CD14-positive monocyte (primary cell): Measurements from ENCODE around the gene ATOH8. TPM values are rescaled to one million over a fixed set of nuclear protein-coding genes. Genes with fewer than 3 reads are reported as not detected.

Source experiments
- DNase-seq, 3 donors: peaks; one replicate each; pipeline ENCODE4 v3.0.0-alpha.2; 2011 to 2022
- H2AFZ ChIP-seq: 2 replicates; pipeline ENCODE4 v1.6.0; 2012; ENCODE audit warnings: mild to moderate bottlenecking, low read depth, low read length, inconsistent platforms; ENCODE audit not compliant: insufficient read depth, poor library complexity, severe bottlenecking
- H3K27ac ChIP-seq, 2 donors: 1 replicate in 1 of 2; 2 replicates in 1 of 2; pipeline ENCODE4 v1.5.1; 2012 to 2013; ENCODE audit warnings: low read length in 2 of 2, control low read depth in 1 of 2, inconsistent platforms in 1 of 2, low read depth in 1 of 2, mild to moderate bottlenecking in 1 of 2
- H3K27me3 ChIP-seq, 2 donors: one replicate each; pipeline versions ENCODE4 v1.6.0 to v1.6.1; 2011 to 2013; ENCODE audit warnings: low read length in 2 of 2; ENCODE audit not compliant: control insufficient read depth in 2 of 2, insufficient read depth in 2 of 2
- H3K36me3 ChIP-seq, 2 donors: replicated peaks in 1 of 2; 1 replicate in 1 of 2; 2 replicates in 1 of 2; pipeline versions ENCODE4 v1.5.1 to v1.6.1; 2012 to 2013; ENCODE audit warnings: low read length in 2 of 2, control low read depth in 1 of 2, inconsistent platforms in 1 of 2, mild to moderate bottlenecking in 1 of 2; ENCODE audit not compliant: insufficient read depth in 2 of 2, control insufficient read depth in 1 of 2
- H3K4me1 ChIP-seq, 2 donors: 1 replicate in 1 of 2; 2 replicates in 1 of 2; pipeline versions ENCODE4 v1.5.1 to v1.6.1; 2012 to 2013; ENCODE audit warnings: low read length in 2 of 2, control low read depth in 1 of 2, inconsistent platforms in 1 of 2, mild to moderate bottlenecking in 1 of 2, moderate library complexity in 1 of 2; ENCODE audit not compliant: insufficient read depth in 2 of 2, control insufficient read depth in 1 of 2
- H3K4me2 ChIP-seq: replicated peaks from 2 replicates; pipeline ENCODE3; 2012; ENCODE audit warnings: low read length, moderate library complexity, mild to moderate bottlenecking; ENCODE audit not compliant: poor library complexity, severe bottlenecking; ENCODE audit errors: extremely low read depth
- H3K4me3 ChIP-seq, 3 experiments: fragments of 200-600 bp in 1 of 3; sonication (generic) in 1 of 3; replicated peaks in 1 of 3; 1 replicate in 2 of 3; 2 replicates in 1 of 3; pipeline ENCODE4 v1.5.1; 2011 to 2013; ENCODE audit warnings: low read length in 3 of 3, mild to moderate bottlenecking in 3 of 3, control low read depth in 2 of 3, low read depth in 2 of 3, inconsistent platforms in 1 of 3, moderate library complexity in 1 of 3
- H3K79me2 ChIP-seq: 2 replicates; pipeline ENCODE4 v1.6.0; 2012; ENCODE audit warnings: mild to moderate bottlenecking, control low read depth, inconsistent platforms, low read length, moderate library complexity; ENCODE audit not compliant: insufficient read depth
- H3K9ac ChIP-seq: 2 replicates; pipeline ENCODE4 v1.6.0; 2017; ENCODE audit warnings: low read length, mild to moderate bottlenecking; ENCODE audit not compliant: insufficient read depth, poor library complexity, severe bottlenecking
- H3K9me3 ChIP-seq, 2 donors: replicated peaks in 1 of 2; 1 replicate in 1 of 2; 2 replicates in 1 of 2; pipeline versions ENCODE4 v1.5.1 to v1.6.1; 2012 to 2013; ENCODE audit warnings: low read length in 2 of 2, control low read depth in 1 of 2; ENCODE audit not compliant: control insufficient read depth in 1 of 2, insufficient read depth in 1 of 2
- H4K20me1 ChIP-seq: 2 replicates; pipeline ENCODE4 v1.6.0; 2012; ENCODE audit warnings: mild to moderate bottlenecking, low read length, control low read depth, moderate library complexity; ENCODE audit not compliant: insufficient read depth
- H3K27ac Mint-ChIP-seq, 7 donors: one replicate each; pipeline ENCODE4 v1.8.0; 2020; ENCODE audit warnings: mild to moderate bottlenecking in 7 of 7, mixed read lengths in 7 of 7, moderate library complexity in 6 of 7, inconsistent platforms in 2 of 7
- H3K27me3 Mint-ChIP-seq, 3 donors: one replicate each; pipeline ENCODE4 v1.8.0; 2021 to 2022; ENCODE audit warnings: low read depth in 3 of 3, mild to moderate bottlenecking in 3 of 3, mixed read lengths in 3 of 3, moderate library complexity in 3 of 3, inconsistent platforms in 1 of 3
- H3K36me3 Mint-ChIP-seq, 2 donors: one replicate each; pipeline ENCODE4 v1.8.0; 2020; ENCODE audit warnings: mixed read lengths in 2 of 2, inconsistent platforms in 1 of 2, mild to moderate bottlenecking in 1 of 2
- H3K4me1 Mint-ChIP-seq: one replicate; pipeline ENCODE4 v1.8.0; 2020; ENCODE audit warnings: mild to moderate bottlenecking, mixed read lengths
- H3K4me3 Mint-ChIP-seq, 2 donors: one replicate each; pipeline ENCODE4 v1.8.0; 2020; ENCODE audit warnings: mild to moderate bottlenecking in 2 of 2, mixed read lengths in 2 of 2, moderate library complexity in 1 of 2
- H3K9me3 Mint-ChIP-seq, 7 donors: one replicate each; pipeline ENCODE4 v1.8.0; 2020 to 2022; ENCODE audit warnings: mixed read lengths in 7 of 7, mild to moderate bottlenecking in 6 of 7, moderate library complexity in 6 of 7, inconsistent platforms in 2 of 7
- WGBS: methylation state at CpG from one replicate; pipeline ENCODE4 v1.1.5; 2013; ENCODE audit warnings: missing lambda C conversion rate; ENCODE audit not compliant: insufficient coverage; 5-methylcytosine and 5-hydroxymethylcytosine counted together
- intact Hi-C, 2 donors: fragments of 100-400 bp; cut with micrococcal nuclease; formaldehyde crosslinking; loops; one replicate each; pipeline versions ENCODE4 v1.15.0 to v1.15.1; 2023
- polyA plus RNA-seq, 3 donors: library from polyadenylated mRNA; depleted of rRNA in 1 of 3; unstranded in 2 of 3; stranded (reverse) in 1 of 3; fragments of 300-500 nt in 2 of 3; fragments of >200 nt in 1 of 3; fragmentation: Illumina TruSeq in 2 of 3; gene quantifications; 1 replicate in 2 of 3; 2 replicates in 1 of 3; pipeline ENCODE4 v1.2.3, GENCODE V29; 2012 to 2021
- TF ChIP-seq, protein P1 (sequence below): fragments of 200-600 bp; IDR thresholded peaks from one replicate; pipeline ENCODE4 v1.8.0; 2022; ENCODE audit warnings: antibody characterized with exemption, mild to moderate bottlenecking

The ATOH8 gene
- polyA plus RNA-seq, 3 donors: 2.0 to 3.9 (median 2.1) TPM

DNA sequence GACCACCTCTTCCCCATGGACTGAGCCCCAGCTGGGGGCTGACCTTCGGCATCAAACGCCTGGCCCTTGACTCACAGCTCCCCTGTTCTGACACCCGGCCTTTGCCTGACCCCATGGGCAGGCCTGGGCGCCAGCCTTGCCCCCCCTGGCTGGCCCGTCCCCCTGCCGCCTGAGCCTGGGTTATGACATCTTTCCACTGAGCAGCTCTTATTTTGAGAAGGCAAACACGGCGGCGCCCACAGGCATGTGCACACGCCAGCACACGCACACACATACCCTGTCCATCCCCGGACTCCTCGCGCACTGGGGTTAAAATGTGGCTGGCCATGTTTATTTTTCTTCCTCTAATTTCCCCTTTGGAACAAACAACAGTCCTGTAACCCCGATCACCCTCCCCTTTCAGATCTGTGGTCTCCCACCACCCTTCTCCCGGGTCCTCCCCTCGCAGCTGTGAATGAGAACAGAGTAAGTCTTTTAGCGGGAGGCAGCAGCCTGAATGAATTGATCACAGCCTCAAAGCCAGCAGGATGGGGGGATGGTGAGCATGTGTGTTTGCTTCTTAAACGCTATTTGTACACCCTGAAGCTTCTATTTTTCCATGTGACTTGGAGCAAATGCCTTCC is 11.8 kb upstream of the ATOH8 start:
- Histone ChIP-seq H3K4me3 (no peak overlapping the region), H3K27ac (no peak overlapping the region), H3K4me2 (no peak overlapping the region), H3K9ac (no peak overlapping the region), H3K4me1 (peaks cover 12 to 13% of the 10 kb centered on the region in 2 donors), H3K27me3 (peaks cover 0 to 14% of the 10 kb centered on the region in 2 donors), H3K9me3 (no peaks in the 10 kb centered on the region), H3K36me3 (no peaks in the 10 kb centered on the region), H4K20me1 (no peaks in the 10 kb centered on the region), H3K79me2 (no peaks in the 10 kb centered on the region), H2AFZ (no peak overlapping the region)
- TF ChIP-seq, protein P1, sequence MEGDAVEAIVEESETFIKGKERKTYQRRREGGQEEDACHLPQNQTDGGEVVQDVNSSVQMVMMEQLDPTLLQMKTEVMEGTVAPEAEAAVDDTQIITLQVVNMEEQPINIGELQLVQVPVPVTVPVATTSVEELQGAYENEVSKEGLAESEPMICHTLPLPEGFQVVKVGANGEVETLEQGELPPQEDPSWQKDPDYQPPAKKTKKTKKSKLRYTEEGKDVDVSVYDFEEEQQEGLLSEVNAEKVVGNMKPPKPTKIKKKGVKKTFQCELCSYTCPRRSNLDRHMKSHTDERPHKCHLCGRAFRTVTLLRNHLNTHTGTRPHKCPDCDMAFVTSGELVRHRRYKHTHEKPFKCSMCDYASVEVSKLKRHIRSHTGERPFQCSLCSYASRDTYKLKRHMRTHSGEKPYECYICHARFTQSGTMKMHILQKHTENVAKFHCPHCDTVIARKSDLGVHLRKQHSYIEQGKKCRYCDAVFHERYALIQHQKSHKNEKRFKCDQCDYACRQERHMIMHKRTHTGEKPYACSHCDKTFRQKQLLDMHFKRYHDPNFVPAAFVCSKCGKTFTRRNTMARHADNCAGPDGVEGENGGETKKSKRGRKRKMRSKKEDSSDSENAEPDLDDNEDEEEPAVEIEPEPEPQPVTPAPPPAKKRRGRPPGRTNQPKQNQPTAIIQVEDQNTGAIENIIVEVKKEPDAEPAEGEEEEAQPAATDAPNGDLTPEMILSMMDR: no peak
- intact Hi-C loops: no loop called here
- no peaks in the 10 kb centered on the region for H3K36me3 Mint-ChIP-seq
- H3K4me3 Mint-ChIP-seq: peak overlapping the region in 1 of 2 donors; percentile 19
- 82% methylated on average over 6 of the region's 19 CpGs for WGBS
- DNase-seq: no peak
- H3K27me3 Mint-ChIP-seq: peaks cover 26 to 40% (median 28%) of the 10 kb centered on the region in 3 donors
- H3K4me1 Mint-ChIP-seq: peaks cover 24% of the 10 kb centered on the region
- H3K9me3 Mint-ChIP-seq: peaks cover 0 to 3% (median 0%) of the 10 kb centered on the region in 7 donors
- H3K27ac Mint-ChIP-seq: no peak overlapping the region

- peaks cover 36% of the 10 kb centered on the region for H3K4me1 Mint-ChIP-seq
- Histone ChIP-seq H3K4me3 (no peak overlapping the region), H3K36me3 (no peaks in the 10 kb centered on the region), H3K4me1 (peaks cover 25% of the 10 kb centered on the region in 2 donors), H3K9me3 (no peaks in the 10 kb centered on the region), H3K9ac (no peak overlapping the region), H3K27me3 (peaks cover 0 to 14% of the 10 kb centered on the region in 2 donors), H3K4me2 (no peak overlapping the region), H3K79me2 (no peaks in the 10 kb centered on the region), H3K27ac (no peak overlapping the region), H2AFZ (no peak overlapping the region), H4K20me1 (no peaks in the 10 kb centered on the region)
- no peak overlapping the region for H3K27ac Mint-ChIP-seq
- 69% methylated on average over 4 of the region's 10 CpGs for WGBS
- H3K36me3 Mint-ChIP-seq: no peaks in the 10 kb centered on the region
- intact Hi-C loops: no loop called here
- H3K27me3 Mint-ChIP-seq: peaks cover 26 to 39% (median 28%) of the 10 kb centered on the region in 3 donors
- H3K4me3 Mint-ChIP-seq: no peak overlapping the region
- H3K9me3 Mint-ChIP-seq: peaks cover 0 to 3% (median 0%) of the 10 kb centered on the region in 7 donors
- TF ChIP-seq, protein P1: no peak
- DNase-seq: no peak
Observed at GRCh38 chr2:85743304-85743978, 10.3 kb upstream of the ATOH8 start.
